ENCODE data around the gene TTC28. TPM values are rescaled to one million over a fixed set of nuclear protein-coding genes. Genes with fewer than 3 reads are reported as not detected.

TTC28 gene
- total RNA-seq, 1 donor from 2014 or later = 46.2 TPM

DNA sequence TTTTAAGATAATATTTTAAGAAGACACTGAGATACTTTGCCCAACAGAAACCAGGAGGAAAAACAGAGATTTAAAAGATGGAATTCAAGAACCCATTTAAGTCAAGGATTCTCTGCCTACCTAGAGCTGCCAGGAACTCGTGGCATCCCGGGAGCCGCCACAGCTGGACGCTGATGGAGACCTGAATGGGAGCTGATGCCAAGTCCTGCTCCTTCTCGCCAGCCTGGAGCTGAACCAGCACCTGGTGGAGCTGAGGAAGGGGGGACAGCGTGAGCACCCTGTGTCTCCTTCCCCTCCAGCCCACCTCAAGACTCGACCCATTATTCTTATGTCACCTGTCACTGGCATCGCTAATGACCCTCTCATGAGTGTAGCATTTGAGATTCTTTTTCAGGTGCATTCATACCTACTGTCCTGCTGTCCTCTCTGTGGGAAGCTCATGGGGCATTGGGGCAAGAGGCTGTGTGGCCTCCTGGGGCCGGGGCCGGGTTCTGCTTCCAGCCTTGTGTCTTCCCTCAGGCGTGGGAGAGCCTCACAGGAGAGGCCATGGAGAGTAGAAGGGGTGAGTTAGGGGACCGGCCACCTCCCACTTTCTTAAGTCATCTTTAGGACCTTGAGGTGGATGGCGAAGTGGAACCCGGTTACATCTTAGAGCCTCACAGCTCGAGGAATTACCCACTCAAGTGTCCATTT, 689.7 kb downstream of the TTC28 start:
- no peak overlapping the region for H3K4me2 ChIP-seq
- peaks cover 6% of the 10 kb centered on the region for H3K4me1 Mint-ChIP-seq
- peaks cover 3% of the 10 kb centered on the region for H3K27me3 Mint-ChIP-seq (ENCODE audit: insufficient read depth, low read depth)
- TF ChIP-seq CTCF (IDR thresholded peaks at IDR 0.05) (no peak), EZH2phosphoT487 (IDR thresholded peaks at IDR 0.05) (no peak)
- no peak for DNase-seq (ENCODE audit: low spot score)
- H3K4me1 ChIP-seq = no peaks in the 10 kb centered on the region
- no peaks in the 10 kb centered on the region for H3K36me3 ChIP-seq
- H2AFZ ChIP-seq (replicated peaks) = no peak overlapping the region
- no peak overlapping the region for H3K9ac ChIP-seq
- H4K20me1 ChIP-seq (ENCODE audit: low read depth) = peaks cover 4% of the 10 kb centered on the region
- H3K27ac Mint-ChIP-seq = no peak overlapping the region
- no peak overlapping the region for H3K4me3 ChIP-seq
- no peak overlapping the region for H3K4me3 Mint-ChIP-seq
- H3K27ac ChIP-seq = no peak overlapping the region
- H3K9me3 ChIP-seq (ENCODE audit: low read depth) = no peaks in the 10 kb centered on the region
- peaks cover 30% of the 10 kb centered on the region for H3K36me3 Mint-ChIP-seq
- H3K27me3 ChIP-seq = no peaks in the 10 kb centered on the region
- H3K9me3 Mint-ChIP-seq = no peaks in the 10 kb centered on the region
- no peaks in the 10 kb centered on the region for H3F3A ChIP-seq (ENCODE audit: low read depth)
- H3K79me2 ChIP-seq (ENCODE audit: low read depth) = no peaks in the 10 kb centered on the region

DNA sequence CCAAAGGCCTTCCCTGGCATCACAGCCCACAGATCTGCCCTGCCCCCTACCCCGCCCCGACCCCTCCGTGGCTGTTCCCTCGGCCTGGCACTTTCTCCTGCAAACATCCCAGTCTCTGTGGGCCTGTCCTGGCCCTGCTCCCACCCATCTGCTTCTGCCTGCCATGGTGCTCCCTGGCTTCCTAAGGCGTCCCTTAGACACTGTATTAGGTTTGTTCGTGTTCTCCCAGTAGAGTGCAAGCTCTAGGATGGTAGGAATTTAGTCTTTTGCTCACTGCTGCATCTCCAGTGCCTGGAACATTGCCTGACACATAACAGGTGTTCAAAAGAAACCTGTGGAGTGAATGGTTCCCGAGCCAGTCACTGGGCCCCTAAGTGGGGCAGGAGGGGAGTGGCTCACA, 690.9 kb downstream of the TTC28 start:
- H4K20me1 ChIP-seq (ENCODE audit: low read depth) = peaks cover 4% of the 10 kb centered on the region
- H3K4me1 Mint-ChIP-seq = peaks cover 7% of the 10 kb centered on the region
- H3K4me1 ChIP-seq = no peaks in the 10 kb centered on the region
- no peak overlapping the region for H3K27ac ChIP-seq
- H3K27me3 ChIP-seq = no peaks in the 10 kb centered on the region
- H3K79me2 ChIP-seq (ENCODE audit: low read depth) = no peaks in the 10 kb centered on the region
- H3K9ac ChIP-seq = no peak overlapping the region
- H3K36me3 Mint-ChIP-seq = peaks cover 25% of the 10 kb centered on the region
- H3K9me3 Mint-ChIP-seq = no peaks in the 10 kb centered on the region
- no peak overlapping the region for H2AFZ ChIP-seq (replicated peaks)
- no peak overlapping the region for H3K4me2 ChIP-seq
- H3K27me3 Mint-ChIP-seq (ENCODE audit: insufficient read depth, low read depth) = peaks cover 2% of the 10 kb centered on the region
- no peak for DNase-seq (ENCODE audit: low spot score)
- no peaks in the 10 kb centered on the region for H3K36me3 ChIP-seq
- H3K4me3 ChIP-seq = no peak overlapping the region
- no peak overlapping the region for H3K4me3 Mint-ChIP-seq
- H3K9me3 ChIP-seq (ENCODE audit: low read depth) = no peaks in the 10 kb centered on the region
- no peak for TF ChIP-seq EZH2 (IDR thresholded peaks at IDR 0.05)
- no peak for TF ChIP-seq EZH2phosphoT487 (IDR thresholded peaks at IDR 0.05)
- no peak for TF ChIP-seq CTCF (IDR thresholded peaks at IDR 0.05)
- H3F3A ChIP-seq (ENCODE audit: low read depth) = no peaks in the 10 kb centered on the region
- H3K27ac Mint-ChIP-seq = no peak overlapping the region

- Histone ChIP-seq H3K4me1 (no peaks in the 10 kb centered on the region), H3K4me3 (no peak overlapping the region), H4K20me1 (ENCODE audit: low read depth) (peaks cover 4% of the 10 kb centered on the region), H2AFZ (replicated peaks) (no peak overlapping the region), H3K4me2 (no peak overlapping the region), H3K27me3 (no peaks in the 10 kb centered on the region), H3K9ac (no peak overlapping the region), H3K36me3 (no peaks in the 10 kb centered on the region), H3K9me3 (ENCODE audit: low read depth) (no peaks in the 10 kb centered on the region), H3K79me2 (ENCODE audit: low read depth) (no peaks in the 10 kb centered on the region), H3F3A (ENCODE audit: low read depth) (no peaks in the 10 kb centered on the region), H3K27ac (no peak overlapping the region)
- Mint-ChIP-seq H3K36me3 (peaks cover 35% of the 10 kb centered on the region), H3K27ac (no peak overlapping the region), H3K4me1 (peaks cover 7% of the 10 kb centered on the region), H3K9me3 (no peaks in the 10 kb centered on the region), H3K27me3 (ENCODE audit: insufficient read depth, low read depth) (peaks cover 2% of the 10 kb centered on the region), H3K4me3 (no peak overlapping the region)
- TF ChIP-seq CTCF (IDR thresholded peaks at IDR 0.05) = no peak
- TF ChIP-seq EZH2 (IDR thresholded peaks at IDR 0.05) = no peak
- no peak for TF ChIP-seq EZH2phosphoT487 (IDR thresholded peaks at IDR 0.05)
- DNase-seq (ENCODE audit: low spot score) = no peak
Measured at GRCh38 chr22:27987557-27987956, 692.1 kb downstream of the TTC28 start.
